GM23338 (cell line): ENCODE results near the gene SLC25A22. TPM values are rescaled to one million over a fixed set of nuclear protein-coding genes. Genes with fewer than 3 reads are reported as not detected.
A peak's percentile ranks its signal among the peaks of the same experiment; 100 is the strongest.

ENCODE experiments used
- ATAC-seq: fragments of 200-7000 bp; cut with Tn5 transposase; 3 replicates; pipeline ENCODE4 v1.9.1; 2020
- DNase-seq: peaks from one replicate; pipeline ENCODE4 v3.0.0-alpha.2; 2015; ENCODE audit warnings: low spot score
- H2AFZ ChIP-seq: fragments of 200-600 bp; sonication (generic); 2 replicates; pipeline ENCODE4 v1.8.0; 2016; ENCODE audit warnings: antibody characterized with exemption, mild to moderate bottlenecking, moderate library complexity
- H3F3A ChIP-seq: fragments of 200-600 bp; sonication (generic); replicated peaks from 2 replicates; pipeline ENCODE4 v1.8.0; 2017; ENCODE audit warnings: antibody characterized with exemption, mixed run types, low read depth
- H3K27ac ChIP-seq: fragments of 200-600 bp; sonication (generic); 2 replicates; pipeline ENCODE4 v1.6.1; 2016; ENCODE audit warnings: low read depth
- H3K27me3 ChIP-seq: fragments of 200-600 bp; sonication (generic); 2 replicates; pipeline ENCODE4 v1.8.0; 2016; ENCODE audit warnings: mild to moderate bottlenecking, mixed run types, moderate library complexity; ENCODE audit not compliant: insufficient read depth
- H3K36me3 ChIP-seq: fragments of 200-600 bp; sonication (generic); 2 replicates; pipeline ENCODE4 v1.8.0; 2016; ENCODE audit warnings: mild to moderate bottlenecking; ENCODE audit not compliant: insufficient read depth
- H3K4me1 ChIP-seq: fragments of 200-600 bp; sonication (generic); 2 replicates; pipeline ENCODE4 v1.8.0; 2016; ENCODE audit warnings: mild to moderate bottlenecking, moderate library complexity; ENCODE audit not compliant: insufficient read depth
- H3K4me2 ChIP-seq: fragments of 200-600 bp; sonication (generic); 2 replicates; pipeline ENCODE4 v1.7.1; 2017; ENCODE audit warnings: mixed run types
- H3K4me3 ChIP-seq: fragments of 200-600 bp; sonication (generic); 2 replicates; pipeline ENCODE4 v1.6.1; 2016; ENCODE audit warnings: mixed run types
- H3K79me2 ChIP-seq: fragments of 200-600 bp; sonication (generic); replicated peaks from 2 replicates; pipeline ENCODE4 v1.8.0; 2017; ENCODE audit warnings: mild to moderate bottlenecking; ENCODE audit not compliant: insufficient read depth
- H3K9me2 ChIP-seq: fragments of 200-600 bp; sonication (generic); 2 replicates; pipeline ENCODE4 v1.8.0; 2017; ENCODE audit not compliant: insufficient read depth
- H4K20me1 ChIP-seq: fragments of 200-600 bp; sonication (generic); replicated peaks from 2 replicates; pipeline ENCODE4 v1.8.0; 2017; ENCODE audit warnings: mild to moderate bottlenecking; ENCODE audit not compliant: insufficient read depth
- H3K27ac Mint-ChIP-seq: 2 replicates; pipeline ENCODE4 v1.8.0; 2020; ENCODE audit warnings: inconsistent platforms, mild to moderate bottlenecking, moderate library complexity, mixed read lengths
- H3K27me3 Mint-ChIP-seq: 3 replicates; pipeline ENCODE4 v1.8.0; 2022; ENCODE audit warnings: low read depth, mild to moderate bottlenecking, moderate library complexity, mixed read lengths, inconsistent platforms; ENCODE audit not compliant: insufficient read depth, poor library complexity
- H3K36me3 Mint-ChIP-seq: 3 replicates; pipeline ENCODE4 v1.8.0; 2021; ENCODE audit warnings: low read depth, mild to moderate bottlenecking, inconsistent platforms, moderate library complexity, mixed read lengths
- H3K4me1 Mint-ChIP-seq: 3 replicates; pipeline ENCODE4 v1.8.0; 2020; ENCODE audit warnings: mild to moderate bottlenecking, inconsistent platforms, mixed read lengths
- H3K4me3 Mint-ChIP-seq: 3 replicates; pipeline ENCODE4 v1.8.0; 2021; ENCODE audit warnings: moderate library complexity, mild to moderate bottlenecking, inconsistent platforms, mixed read lengths
- H3K9me3 Mint-ChIP-seq: 3 replicates; pipeline ENCODE4 v1.8.0; 2020; ENCODE audit warnings: moderate library complexity, mild to moderate bottlenecking, inconsistent platforms, mixed read lengths
- CREB1 ChIP-seq: fragments of 250-450 bp; sonication (Bioruptor Pico); IDR thresholded peaks from 2 replicates; pipeline ENCODE4 v1.5.0; 2020; ENCODE audit warnings: low read depth, mild to moderate bottlenecking, moderate library complexity
- CTCF ChIP-seq, 2 experiments: fragments of 200-600 bp in 1 of 2; sonication (generic) in 1 of 2; conservative IDR thresholded peaks; 2 replicates each; pipeline versions ENCODE4 v1.5.1 to v1.6.1; 2016 to 2017; ENCODE audit warnings: antibody characterized with exemption in 2 of 2, low read depth in 2 of 2, mild to moderate bottlenecking in 2 of 2, moderate library complexity in 1 of 2
- POLR2AphosphoS5 ChIP-seq: IDR thresholded peaks from 2 replicates; pipeline ENCODE4 v1.6.1; 2016; ENCODE audit warnings: antibody characterized with exemption, low read depth
- REST ChIP-seq: IDR thresholded peaks from one replicate; pipeline ENCODE4 v1.6.1; 2018; ENCODE audit warnings: antibody characterized with exemption; ENCODE audit not compliant: unreplicated experiment
- STAT1 ChIP-seq: IDR thresholded peaks from one replicate; pipeline ENCODE4 v1.6.1; 2016; ENCODE audit warnings: antibody characterized with exemption; ENCODE audit not compliant: unreplicated experiment
- ZNF114 ChIP-seq: fragments of 250-450 bp; sonication (Bioruptor Pico); IDR thresholded peaks from 2 replicates; pipeline ENCODE4 v1.5.0; 2020; ENCODE audit warnings: mild to moderate bottlenecking, moderate library complexity
- polyA plus RNA-seq: library from polyadenylated mRNA; unstranded; fragments of >200 nt; fragmentation: Nextera tagmentation; extraction: Ambion mirVana; gene quantifications from 2 replicates; pipeline ENCODE4 v1.2.1, GENCODE V29; 2016
- total RNA-seq: library from RNA; depleted of rRNA; stranded (reverse); fragments of >200 nt; shearing (Covaris generic); gene quantifications from 2 replicates; pipeline ENCODE4 v1.2.3, GENCODE V29; 2014
- TF ChIP-seq, protein P1 (sequence below): fragments of 250-450 bp; sonication (Bioruptor Pico); IDR thresholded peaks from 2 replicates; pipeline ENCODE4 v1.5.0; 2020; ENCODE audit warnings: mild to moderate bottlenecking, moderate library complexity

SLC25A22 gene
- total and polyA plus RNA-seq, 2 experiments from 2014 or later: 21.0 to 46.4 TPM

- no peak for TF ChIP-seq CTCF (conservative IDR thresholded peaks at IDR 0.05; ENCODE audit: low read depth in 2 of 2)
- TF ChIP-seq, protein P1, sequence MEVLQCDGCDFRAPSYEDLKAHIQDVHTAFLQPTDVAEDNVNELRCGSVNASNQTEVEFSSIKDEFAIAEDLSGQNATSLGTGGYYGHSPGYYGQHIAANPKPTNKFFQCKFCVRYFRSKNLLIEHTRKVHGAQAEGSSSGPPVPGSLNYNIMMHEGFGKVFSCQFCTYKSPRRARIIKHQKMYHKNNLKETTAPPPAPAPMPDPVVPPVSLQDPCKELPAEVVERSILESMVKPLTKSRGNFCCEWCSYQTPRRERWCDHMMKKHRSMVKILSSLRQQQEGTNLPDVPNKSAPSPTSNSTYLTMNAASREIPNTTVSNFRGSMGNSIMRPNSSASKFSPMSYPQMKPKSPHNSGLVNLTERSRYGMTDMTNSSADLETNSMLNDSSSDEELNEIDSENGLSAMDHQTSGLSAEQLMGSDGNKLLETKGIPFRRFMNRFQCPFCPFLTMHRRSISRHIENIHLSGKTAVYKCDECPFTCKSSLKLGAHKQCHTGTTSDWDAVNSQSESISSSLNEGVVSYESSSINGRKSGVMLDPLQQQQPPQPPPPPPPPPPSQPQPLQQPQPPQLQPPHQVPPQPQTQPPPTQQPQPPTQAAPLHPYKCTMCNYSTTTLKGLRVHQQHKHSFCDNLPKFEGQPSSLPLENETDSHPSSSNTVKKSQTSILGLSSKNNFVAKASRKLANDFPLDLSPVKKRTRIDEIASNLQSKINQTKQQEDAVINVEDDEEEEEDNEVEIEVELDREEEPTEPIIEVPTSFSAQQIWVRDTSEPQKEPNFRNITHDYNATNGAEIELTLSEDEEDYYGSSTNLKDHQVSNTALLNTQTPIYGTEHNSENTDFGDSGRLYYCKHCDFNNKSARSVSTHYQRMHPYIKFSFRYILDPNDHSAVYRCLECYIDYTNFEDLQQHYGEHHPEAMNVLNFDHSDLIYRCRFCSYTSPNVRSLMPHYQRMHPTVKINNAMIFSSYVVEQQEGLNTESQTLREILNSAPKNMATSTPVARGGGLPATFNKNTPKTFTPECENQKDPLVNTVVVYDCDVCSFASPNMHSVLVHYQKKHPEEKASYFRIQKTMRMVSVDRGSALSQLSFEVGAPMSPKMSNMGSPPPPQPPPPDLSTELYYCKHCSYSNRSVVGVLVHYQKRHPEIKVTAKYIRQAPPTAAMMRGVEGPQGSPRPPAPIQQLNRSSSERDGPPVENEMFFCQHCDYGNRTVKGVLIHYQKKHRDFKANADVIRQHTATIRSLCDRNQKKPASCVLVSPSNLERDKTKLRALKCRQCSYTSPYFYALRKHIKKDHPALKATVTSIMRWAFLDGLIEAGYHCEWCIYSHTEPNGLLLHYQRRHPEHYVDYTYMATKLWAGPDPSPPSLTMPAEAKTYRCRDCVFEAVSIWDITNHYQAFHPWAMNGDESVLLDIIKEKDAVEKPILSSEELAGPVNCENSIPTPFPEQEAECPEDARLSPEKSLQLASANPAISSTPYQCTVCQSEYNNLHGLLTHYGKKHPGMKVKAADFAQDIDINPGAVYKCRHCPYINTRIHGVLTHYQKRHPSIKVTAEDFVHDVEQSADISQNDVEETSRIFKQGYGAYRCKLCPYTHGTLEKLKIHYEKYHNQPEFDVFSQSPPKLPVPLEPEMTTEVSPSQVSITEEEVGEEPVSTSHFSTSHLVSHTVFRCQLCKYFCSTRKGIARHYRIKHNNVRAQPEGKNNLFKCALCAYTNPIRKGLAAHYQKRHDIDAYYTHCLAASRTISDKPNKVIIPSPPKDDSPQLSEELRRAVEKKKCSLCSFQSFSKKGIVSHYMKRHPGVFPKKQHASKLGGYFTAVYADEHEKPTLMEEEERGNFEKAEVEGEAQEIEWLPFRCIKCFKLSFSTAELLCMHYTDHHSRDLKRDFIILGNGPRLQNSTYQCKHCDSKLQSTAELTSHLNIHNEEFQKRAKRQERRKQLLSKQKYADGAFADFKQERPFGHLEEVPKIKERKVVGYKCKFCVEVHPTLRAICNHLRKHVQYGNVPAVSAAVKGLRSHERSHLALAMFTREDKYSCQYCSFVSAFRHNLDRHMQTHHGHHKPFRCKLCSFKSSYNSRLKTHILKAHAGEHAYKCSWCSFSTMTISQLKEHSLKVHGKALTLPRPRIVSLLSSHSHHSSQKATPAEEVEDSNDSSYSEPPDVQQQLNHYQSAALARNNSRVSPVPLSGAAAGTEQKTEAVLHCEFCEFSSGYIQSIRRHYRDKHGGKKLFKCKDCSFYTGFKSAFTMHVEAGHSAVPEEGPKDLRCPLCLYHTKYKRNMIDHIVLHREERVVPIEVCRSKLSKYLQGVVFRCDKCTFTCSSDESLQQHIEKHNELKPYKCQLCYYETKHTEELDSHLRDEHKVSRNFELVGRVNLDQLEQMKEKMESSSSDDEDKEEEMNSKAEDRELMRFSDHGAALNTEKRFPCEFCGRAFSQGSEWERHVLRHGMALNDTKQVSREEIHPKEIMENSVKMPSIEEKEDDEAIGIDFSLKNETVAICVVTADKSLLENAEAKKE (CRISPR knock-in tag): no peak
- TF ChIP-seq ZNF114 (CRISPR knock-in tag): no peak
These were observed 45.1 kb upstream of the SLC25A22 start (continued) for GRCh38 chr11:843086-843734.

- Histone ChIP-seq H4K20me1 (peaks cover 27% of the 10 kb centered on the region), H3K4me1 (peaks cover 25% of the 10 kb centered on the region), H2AFZ (peak within 1 kb of the TSS; percentile 88), H3K36me3 (peaks cover 6% of the 10 kb centered on the region; the same call in 1 of the 2 replicates), H3K79me2 (peaks cover 19% of the 10 kb centered on the region), H3K27me3 (no peaks in the 10 kb centered on the region), H3K4me2 (peak within 1 kb of the TSS; percentile 91), H3K4me3 (peak within 1 kb of the TSS; percentile 98), H3K9me2 (no peaks in the 10 kb centered on the region), H3F3A (peaks cover 20% of the 10 kb centered on the region; the same call in 1 of the 2 replicates), H3K27ac (peak within 1 kb of the TSS; percentile 99)
- peak within 1 kb of the TSS; percentile 88; the same call in 1 of the 2 replicates for H3K27ac Mint-ChIP-seq
- peaks cover 36% of the 10 kb centered on the region for H3K36me3 Mint-ChIP-seq
- H3K27me3 Mint-ChIP-seq: peaks cover 31% of the 10 kb centered on the region
- peak; percentile 10 for ATAC-seq
- no peaks in the 10 kb centered on the region for H3K9me3 Mint-ChIP-seq
- H3K4me1 Mint-ChIP-seq: peaks cover 29% of the 10 kb centered on the region
- H3K4me3 Mint-ChIP-seq: peak within 1 kb of the TSS; percentile 88
- peak; percentile 96 for DNase-seq
- TF ChIP-seq CREB1 (0 out of 2 replicates have a peak, but pooled peaks have one; percentile 26), POLR2AphosphoS5 (peak; percentile 98), STAT1 (no peak), REST (no peak), CTCF (conservative IDR thresholded peaks at IDR 0.05; ENCODE audit: low read depth in 2 of 2) (no peak)
These were observed 44.4 kb upstream of the SLC25A22 start, which contains the start of the genes POLR2L and TSPAN4 for GRCh38 chr11:842370-843002. POLR2L (minus strand) TSS chr11:842529; CDS start chr11:842508, 21 bp downstream. TSPAN4 (plus strand) TSS chr11:842852; CDS start chr11:850305, 7,453 bp downstream.
